ENCODE data around the gene CCDC126.

GRCh38 chr7:23680414-23681405 is 83.5 kb downstream of the CCDC126 start:
- TF ChIP-seq ZFHX2 (tag by site-specific recombination; conservative IDR thresholded peaks at IDR 0.05) (no peak; the same call in 1 of the 2 replicates), PRDM6 (tag by site-specific recombination; IDR thresholded peaks at IDR 0.05) (no peak), ZNF214 (tag by site-specific recombination; IDR thresholded peaks at IDR 0.05; ENCODE audit: borderline replicate concordance) (no peak)
